GM19193 (cell line): ENCODE results near the gene TNS1.

Experiments
- POLR2A ChIP-seq: IDR thresholded peaks from 4 replicates; pipeline ENCODE4 v1.6.1; 2011; ENCODE audit not compliant: insufficient read depth, insufficient read length; ENCODE audit errors: extremely low read depth

Gene TNS1

GRCh38 chr2:217924346-217924901 is 78.4 kb downstream of the TNS1 start:
- no peak for TF ChIP-seq POLR2A

GRCh38 chr2:217923007-217923686 is 79.6 kb downstream of the TNS1 start:
- no peak for TF ChIP-seq POLR2A

- TF ChIP-seq POLR2A = no peak
These were observed 80.4 kb downstream of the TNS1 start for GRCh38 chr2:217922101-217923006.

DNA sequence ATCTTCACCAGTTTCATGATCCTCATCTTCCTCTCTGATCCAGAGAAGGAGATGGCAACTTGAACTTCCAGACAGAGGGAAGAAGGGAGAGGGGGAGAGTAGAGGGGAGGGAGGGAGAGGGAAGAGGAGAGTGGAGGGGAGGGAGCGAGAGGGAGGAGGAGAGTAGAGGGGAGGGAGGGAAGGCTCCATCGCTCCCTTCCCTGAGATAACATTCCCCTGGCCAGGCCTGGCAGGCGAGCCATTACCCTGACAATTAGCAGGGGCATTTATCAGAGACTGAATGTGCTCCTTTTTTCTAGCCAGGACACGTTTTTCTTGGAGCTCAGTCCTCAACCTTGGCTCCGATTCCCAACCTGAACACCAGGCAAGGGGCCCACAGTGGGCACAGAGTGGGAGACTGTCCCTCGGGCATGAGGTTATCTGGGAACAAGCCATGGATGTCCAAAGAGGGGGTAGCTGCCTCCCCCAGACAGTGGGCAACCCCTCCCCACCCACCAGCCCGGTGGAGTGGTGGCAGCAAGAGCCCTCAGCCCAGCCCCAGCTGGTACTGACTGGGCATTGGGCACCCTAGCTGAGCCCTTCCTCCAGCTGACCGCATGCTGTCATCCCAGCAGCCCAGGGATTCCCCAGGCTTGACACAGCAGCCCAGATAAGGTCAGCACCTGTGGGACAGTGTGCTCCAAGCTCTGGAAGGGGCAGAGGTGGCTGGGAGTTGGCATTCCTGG is 81.8 kb downstream of the TNS1 start:
- TF ChIP-seq POLR2A = no peak

GRCh38 chr2:217919781-217920351 is 82.9 kb downstream of the TNS1 start:
- no peak for TF ChIP-seq POLR2A

DNA sequence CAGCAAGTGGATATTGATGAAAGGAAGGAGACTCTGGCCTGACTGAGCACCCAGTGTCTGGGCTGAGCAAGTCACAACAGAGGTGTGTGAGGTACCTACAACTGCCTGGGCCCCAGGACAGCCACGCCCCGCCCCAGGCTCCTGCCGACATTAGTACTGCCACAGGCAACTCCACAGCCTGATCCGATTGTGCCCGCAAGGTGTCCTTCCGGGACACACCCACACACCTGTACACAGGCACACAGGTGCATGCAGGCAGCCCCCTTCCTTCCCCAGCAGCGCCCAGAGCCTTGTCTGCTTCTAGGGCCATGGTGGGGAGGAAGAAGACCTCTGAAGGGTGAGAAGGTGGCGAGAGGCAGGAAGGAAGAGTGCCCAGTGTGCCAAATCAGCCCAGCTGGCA is 83.6 kb downstream of the TNS1 start:
- no peak for TF ChIP-seq POLR2A

GRCh38 chr2:217918308-217919024 is 84.3 kb downstream of the TNS1 start:
- no peak for TF ChIP-seq POLR2A

DNA sequence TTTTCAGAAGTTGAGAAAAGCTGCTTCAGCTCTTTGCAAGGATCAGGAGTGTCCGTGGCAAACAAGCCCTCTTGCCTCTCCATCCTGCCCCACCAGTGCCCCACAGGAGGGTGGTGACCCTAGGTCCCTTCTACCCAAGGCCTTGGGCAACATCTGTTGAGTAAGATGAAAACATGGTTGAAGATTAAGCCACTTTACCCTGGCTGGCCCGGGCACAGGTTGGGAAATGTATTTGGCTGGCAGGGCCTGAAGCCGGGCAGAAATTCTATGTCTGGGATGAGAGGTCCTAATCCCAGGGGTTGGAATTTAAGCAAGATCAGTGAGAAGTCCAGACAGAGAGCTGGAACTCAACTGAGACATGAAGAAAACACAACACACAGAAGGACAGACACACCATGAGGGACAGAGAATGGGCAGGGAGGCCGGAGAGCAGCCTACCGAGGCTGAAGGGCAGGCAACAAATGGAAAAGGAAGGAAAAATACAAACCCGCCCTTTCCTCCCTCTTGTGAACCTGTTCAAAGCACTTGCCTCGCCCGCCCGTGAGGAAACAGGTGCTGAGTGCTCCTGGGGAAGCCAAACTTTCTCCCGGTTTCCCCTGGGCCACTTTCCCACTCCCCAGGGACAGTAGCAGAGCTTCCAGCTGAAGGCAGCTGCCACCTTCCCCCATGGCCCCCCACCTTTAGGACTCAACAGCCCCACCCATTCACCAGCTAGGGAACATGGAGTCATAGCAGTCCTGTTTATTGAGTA is 86.1 kb downstream of the TNS1 start:
- no peak for TF ChIP-seq POLR2A

GRCh38 chr2:217915706-217916105 is 87.1 kb downstream of the TNS1 start:
- TF ChIP-seq POLR2A = no peak

GRCh38 chr2:217914878-217915277 is 87.9 kb downstream of the TNS1 start:
- no peak for TF ChIP-seq POLR2A

DNA sequence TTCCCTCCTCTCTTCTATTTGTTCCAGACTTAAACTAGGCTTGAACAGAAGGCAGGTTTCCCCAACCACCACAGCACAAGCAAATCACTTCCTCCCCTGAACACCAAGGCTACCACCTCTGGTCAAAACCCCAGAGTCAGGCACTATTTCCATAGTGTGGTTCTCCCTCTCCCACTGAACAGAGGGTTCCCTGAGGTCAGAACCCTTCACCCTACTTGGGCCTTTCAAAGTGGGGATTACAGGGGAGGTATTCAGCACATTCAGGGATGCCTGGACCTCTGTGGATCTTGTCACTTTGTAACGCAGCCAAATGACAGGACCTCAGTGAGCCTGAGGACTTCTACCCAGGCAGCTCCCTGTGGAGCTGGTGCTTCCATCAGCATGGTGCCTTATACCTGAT is 88.7 kb downstream of the TNS1 start:
- TF ChIP-seq POLR2A = no peak

DNA sequence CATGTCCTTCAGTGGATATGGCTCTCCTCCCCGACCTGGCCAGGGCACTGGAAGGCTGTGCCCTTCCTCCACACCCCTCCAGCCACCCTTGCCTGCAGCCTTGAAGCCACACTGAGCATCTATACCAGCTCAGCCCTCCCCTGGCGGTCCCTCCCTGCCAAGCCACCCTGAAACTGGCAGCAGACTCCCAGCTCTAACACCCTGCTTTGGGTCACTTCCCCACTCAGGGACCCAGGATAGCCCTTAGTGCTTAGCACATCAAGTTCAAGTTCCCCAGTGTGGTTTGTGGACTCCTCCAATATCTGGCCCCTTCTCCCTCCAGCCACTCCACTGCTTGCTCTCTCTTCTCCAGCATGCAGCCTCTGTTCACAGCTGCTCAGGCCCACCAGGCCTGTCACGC is 89.4 kb downstream of the TNS1 start:
- TF ChIP-seq POLR2A = no peak
